AG09309 (cell line): ENCODE results near the gene MLPH.
A peak's percentile ranks its signal among the peaks of the same experiment; 100 is the strongest.

Experiments
- DNase-seq: peaks from one replicate; pipeline ENCODE4 v3.0.0-alpha.2; 2010; ENCODE audit warnings: low read depth
- H3K4me3 ChIP-seq: 2 replicates; pipeline ENCODE4 v1.5.1; 2011; ENCODE audit warnings: mild to moderate bottlenecking, low read depth, low read length, moderate library complexity; ENCODE audit not compliant: control insufficient read depth
- TF ChIP-seq, protein P1 (sequence below): IDR thresholded peaks from 2 replicates; pipeline ENCODE4 v1.5.1; 2011; ENCODE audit warnings: mild to moderate bottlenecking, low read depth, low read length, inconsistent platforms; ENCODE audit not compliant: insufficient read depth, control insufficient read depth; ENCODE audit errors: missing control alignments

MLPH gene

DNA sequence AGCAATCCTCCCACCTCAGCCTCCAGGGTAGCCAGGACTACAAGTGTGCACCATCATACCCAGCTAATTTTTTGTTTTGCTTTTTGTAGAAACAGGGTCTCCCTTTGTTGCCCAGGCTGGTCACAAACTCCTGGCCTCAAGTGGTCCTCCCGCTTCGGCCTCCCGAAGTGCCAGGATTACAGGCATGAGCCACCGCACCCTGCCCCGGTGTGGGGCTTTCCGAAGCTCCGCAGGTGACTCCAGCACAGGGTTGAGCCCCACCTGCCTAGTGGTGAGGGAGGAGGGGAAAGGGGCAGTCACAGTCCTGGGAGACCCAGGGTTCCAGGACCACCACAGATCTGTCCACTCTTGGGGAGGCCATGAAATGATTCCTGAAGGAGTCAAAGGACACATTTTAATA is 84.5 kb downstream of the MLPH start:
- TF ChIP-seq, protein P1, sequence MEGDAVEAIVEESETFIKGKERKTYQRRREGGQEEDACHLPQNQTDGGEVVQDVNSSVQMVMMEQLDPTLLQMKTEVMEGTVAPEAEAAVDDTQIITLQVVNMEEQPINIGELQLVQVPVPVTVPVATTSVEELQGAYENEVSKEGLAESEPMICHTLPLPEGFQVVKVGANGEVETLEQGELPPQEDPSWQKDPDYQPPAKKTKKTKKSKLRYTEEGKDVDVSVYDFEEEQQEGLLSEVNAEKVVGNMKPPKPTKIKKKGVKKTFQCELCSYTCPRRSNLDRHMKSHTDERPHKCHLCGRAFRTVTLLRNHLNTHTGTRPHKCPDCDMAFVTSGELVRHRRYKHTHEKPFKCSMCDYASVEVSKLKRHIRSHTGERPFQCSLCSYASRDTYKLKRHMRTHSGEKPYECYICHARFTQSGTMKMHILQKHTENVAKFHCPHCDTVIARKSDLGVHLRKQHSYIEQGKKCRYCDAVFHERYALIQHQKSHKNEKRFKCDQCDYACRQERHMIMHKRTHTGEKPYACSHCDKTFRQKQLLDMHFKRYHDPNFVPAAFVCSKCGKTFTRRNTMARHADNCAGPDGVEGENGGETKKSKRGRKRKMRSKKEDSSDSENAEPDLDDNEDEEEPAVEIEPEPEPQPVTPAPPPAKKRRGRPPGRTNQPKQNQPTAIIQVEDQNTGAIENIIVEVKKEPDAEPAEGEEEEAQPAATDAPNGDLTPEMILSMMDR, result no peak
- H3K4me3 ChIP-seq, result no peak overlapping the region
- no peak for DNase-seq

DNA sequence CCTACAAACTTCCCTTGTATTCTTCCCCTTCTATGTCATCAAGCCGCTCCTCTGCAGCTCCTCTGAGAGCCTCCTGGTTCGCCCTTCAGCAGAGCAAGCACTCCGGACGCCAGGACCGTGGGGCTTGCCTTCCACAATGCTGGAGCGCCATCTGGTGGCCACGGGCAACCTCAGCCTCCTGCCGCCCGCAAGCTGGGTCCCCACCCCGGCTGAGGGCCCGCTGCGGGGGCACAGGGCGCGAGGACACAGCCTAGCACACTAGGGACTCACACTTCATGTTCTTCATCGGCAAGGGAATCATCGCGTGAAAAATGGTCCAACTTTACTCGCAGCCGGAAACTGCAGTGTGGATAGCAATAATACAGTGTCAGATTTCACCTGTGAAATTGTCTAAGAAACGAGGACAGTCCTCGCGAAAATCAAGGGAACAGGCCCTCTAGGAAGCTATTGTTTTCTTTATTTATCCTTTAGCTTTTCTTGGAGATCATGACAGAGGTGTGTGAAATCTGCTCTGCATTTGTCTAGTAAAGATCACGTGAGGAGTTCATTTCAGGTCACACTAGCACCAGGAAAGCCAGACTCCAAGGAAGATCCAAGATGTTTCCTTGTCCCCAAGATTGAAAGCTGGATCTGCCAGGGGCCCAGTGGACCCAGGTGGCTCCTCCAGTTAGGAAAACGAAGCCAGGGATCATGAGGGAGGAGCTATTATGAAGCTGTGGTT is 85.1 kb downstream of the MLPH start:
- TF ChIP-seq, protein P1, result peak; percentile 96

DNA sequence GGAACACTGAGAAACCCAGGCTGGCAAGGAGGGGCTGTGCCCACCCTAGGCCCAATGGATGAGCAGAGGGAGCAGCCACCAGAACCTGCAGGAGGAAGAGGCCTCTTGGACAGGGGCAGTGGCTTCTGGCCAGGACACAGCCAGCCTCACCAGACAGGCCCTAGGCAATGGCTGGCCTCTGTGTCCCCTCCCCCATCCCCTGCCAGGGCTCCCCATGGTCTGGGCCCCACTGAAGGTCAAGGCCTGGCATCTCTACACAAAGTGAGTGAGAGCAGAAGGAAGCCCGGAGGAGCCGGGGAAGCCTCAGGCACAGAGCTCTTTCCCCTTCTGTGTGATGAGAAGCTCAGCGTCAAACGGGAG is 85.7 kb downstream of the MLPH start:
- TF ChIP-seq, protein P1, result no peak
- no peak for DNase-seq
- H3K4me3 ChIP-seq, result no peak overlapping the region

More for the DNA sequence above, 85.1 kb downstream of the MLPH start:
- DNase-seq, result peak; percentile 71
- no peak overlapping the region for H3K4me3 ChIP-seq

DNA sequence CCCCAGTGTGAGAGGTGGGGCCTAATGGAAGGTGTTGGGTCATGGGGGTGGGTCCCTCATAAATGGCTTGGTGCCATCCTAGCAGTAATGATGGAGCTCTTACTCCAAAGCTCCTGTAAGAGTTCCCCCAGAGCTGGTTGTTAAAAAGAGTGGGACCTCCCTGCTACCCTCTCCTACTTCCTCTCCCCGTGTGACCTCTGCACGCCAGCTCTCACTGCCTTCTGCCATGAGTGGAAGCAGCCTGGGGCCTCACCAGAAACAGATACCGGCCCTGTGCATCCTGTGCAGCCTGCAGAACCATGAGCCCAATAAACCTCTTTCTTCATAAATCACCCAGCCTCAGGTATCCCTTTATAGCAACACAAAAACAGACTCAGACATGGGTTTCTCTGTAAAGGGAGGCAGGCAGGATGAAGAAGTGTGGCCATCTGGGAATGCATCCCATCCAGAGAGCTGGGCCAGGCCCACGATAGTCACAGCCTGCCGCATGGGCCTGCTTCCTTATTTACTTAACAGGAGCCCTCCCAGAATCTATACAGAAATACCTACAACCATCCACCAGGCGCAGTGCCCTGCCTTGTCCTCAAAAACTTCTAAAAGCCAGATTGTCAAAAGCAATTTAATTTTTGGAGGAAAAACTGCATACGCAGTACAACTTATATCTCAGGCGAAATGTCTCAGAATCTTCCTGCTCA is 86.8 kb downstream of the MLPH start:
- DNase-seq, result no peak
- H3K4me3 ChIP-seq, result no peak overlapping the region
- TF ChIP-seq, protein P1, result no peak

DNA sequence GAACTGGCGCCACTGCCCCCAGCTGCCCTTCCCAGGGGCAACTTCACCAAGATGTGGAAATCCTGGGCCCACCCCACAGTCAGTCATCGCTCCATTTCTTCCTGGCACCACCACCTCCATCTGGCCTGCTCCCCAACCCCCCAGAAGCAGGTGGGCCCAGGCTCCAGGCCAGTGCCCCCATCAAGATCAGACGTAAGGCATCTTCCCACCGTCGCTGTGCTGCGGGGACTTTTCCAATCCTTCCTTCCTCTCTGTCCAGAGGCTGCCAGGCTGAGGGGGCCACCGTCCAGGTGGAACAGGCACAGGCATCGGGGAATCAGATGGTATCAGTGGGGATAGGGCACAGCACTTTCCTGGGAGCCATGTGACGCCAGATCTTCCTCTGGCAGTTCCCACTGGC is 87.4 kb downstream of the MLPH start:
- TF ChIP-seq, protein P1, result no peak
- H3K4me3 ChIP-seq, result no peak overlapping the region
- no peak for DNase-seq

DNA sequence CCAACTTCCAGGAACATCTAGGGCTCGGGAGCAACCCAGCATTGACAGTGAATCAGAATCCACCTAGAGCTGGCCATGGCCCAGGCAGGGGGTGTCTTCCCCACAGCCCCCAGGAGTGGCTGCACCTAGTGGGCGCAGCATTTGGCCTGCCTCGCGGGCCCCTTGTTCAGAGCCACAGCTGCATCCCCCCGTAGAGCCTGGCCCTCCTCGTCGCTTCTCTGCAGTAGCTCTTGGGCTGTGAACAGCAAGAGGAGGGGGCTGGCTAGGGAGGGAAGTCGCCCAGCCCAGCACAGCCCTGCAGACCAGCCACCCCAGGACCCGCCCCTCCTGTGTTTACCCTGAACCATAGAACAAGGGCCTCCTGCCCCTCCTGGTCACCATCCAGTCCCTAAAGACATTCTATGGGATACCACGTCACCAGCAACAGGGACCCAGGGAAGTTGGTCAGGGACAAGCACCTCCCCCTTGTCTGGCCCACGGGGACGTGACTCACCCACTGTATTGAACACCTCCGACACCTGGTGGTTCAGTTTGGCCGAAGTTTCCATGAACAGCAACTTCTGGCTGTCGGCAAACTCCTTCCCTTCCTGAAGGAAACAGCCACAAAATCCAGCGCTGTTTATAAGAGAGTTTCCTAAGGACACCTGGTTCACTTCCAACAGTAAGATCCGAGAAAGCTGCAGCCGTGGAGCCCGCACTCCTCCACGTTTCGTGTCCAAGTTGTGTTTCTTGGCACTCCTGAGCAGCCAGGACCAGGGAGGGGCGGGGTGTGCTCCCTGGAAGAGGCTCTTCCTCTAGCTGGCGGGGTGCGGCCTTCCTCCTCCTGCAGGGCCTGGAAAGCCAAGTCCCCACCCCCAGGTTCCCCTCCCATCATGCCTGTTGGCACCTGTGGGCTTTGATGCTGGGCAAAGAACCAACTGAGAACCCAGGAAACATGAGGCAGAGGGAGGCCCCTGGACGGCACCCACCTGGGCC is 88.1 kb downstream of the MLPH start:
- H3K4me3 ChIP-seq, result no peak overlapping the region
- DNase-seq, result no peak
- TF ChIP-seq, protein P1, result no peak
